ENCODE measurements around the gene DYRK4.

Gene DYRK4

DNA sequence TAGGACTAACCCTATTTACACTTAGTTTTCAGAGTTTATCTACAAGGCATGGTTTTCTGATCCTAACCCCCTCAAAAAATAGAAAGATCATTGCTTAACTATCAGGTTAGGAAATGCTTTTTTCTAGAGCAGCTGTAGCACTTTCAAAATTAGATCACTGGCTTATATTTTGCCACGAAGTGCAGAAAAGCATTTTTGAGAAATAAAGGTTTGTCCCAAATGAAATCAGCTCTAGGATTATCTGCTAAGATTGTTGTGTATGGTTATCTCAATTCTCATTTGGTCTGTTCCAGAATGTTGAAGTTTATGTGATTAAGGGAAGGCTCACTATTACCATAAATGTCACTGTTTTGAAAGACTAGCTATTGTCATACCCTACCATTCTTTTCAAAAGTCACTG lies 9.8 kb upstream of the DYRK4 start:
- Histone ChIP-seq H3K79me2 (ENCODE audit: insufficient read depth, low read length) (peaks cover 16% of the 10 kb centered on the region; the same call in 1 of the 2 replicates), H3K9me2 (replicated peaks; ENCODE audit: insufficient read depth, low read length) (no peaks in the 10 kb centered on the region), H3K4me3 (ENCODE audit: insufficient read depth, low read length, poor library complexity, severe bottlenecking) (no peak overlapping the region), H3K9me3 (ENCODE audit: insufficient read depth, low read length) (no peaks in the 10 kb centered on the region), H3F3A (ENCODE audit: insufficient read depth) (no peaks in the 10 kb centered on the region), H4K20me1 (ENCODE audit: low read depth, low read length) (peaks cover 7% of the 10 kb centered on the region; the same call in 1 of the 2 replicates), H3K36me3 (ENCODE audit: low read length) (peaks cover 66% of the 10 kb centered on the region), H3K27me3 (ENCODE audit: low read length) (no peaks in the 10 kb centered on the region), H3K9ac (ENCODE audit: low read length) (no peak overlapping the region), H2AFZ (ENCODE audit: low read depth, low read length, severe bottlenecking) (no peak overlapping the region), H3K4me2 (ENCODE audit: low read depth, low read length, poor library complexity, severe bottlenecking) (no peak overlapping the region), H3K27ac (ENCODE audit: low read depth, low read length) (no peak overlapping the region)
- no peak for TF ChIP-seq EZH2phosphoT487 (conservative IDR thresholded peaks at IDR 0.05; ENCODE audit: low read length)
- TF ChIP-seq, protein P1, sequence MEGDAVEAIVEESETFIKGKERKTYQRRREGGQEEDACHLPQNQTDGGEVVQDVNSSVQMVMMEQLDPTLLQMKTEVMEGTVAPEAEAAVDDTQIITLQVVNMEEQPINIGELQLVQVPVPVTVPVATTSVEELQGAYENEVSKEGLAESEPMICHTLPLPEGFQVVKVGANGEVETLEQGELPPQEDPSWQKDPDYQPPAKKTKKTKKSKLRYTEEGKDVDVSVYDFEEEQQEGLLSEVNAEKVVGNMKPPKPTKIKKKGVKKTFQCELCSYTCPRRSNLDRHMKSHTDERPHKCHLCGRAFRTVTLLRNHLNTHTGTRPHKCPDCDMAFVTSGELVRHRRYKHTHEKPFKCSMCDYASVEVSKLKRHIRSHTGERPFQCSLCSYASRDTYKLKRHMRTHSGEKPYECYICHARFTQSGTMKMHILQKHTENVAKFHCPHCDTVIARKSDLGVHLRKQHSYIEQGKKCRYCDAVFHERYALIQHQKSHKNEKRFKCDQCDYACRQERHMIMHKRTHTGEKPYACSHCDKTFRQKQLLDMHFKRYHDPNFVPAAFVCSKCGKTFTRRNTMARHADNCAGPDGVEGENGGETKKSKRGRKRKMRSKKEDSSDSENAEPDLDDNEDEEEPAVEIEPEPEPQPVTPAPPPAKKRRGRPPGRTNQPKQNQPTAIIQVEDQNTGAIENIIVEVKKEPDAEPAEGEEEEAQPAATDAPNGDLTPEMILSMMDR (IDR thresholded peaks at IDR 0.05; ENCODE audit: insufficient read depth, low read length, poor library complexity, severe bottlenecking): no peak

DNA sequence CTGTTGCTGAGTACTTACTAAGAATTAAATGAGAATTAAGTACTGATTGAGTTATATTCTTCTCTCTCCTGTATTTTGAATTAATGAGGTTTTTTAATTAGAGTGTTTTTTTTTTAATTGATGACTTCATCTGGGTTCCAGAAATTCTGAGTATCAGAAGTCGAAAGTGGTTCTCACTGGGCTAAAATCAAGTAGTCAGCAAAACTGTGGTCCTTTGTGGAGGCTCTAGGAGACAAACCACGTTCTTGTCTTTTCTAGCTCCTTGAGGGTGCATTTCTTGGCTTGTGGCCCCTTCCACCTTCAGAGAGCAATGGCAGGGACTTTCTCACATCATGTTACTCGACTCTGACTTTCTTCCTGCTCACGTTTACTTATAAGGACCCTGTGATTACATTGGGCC lies 8.1 kb upstream of the DYRK4 start:
- Histone ChIP-seq H3K27ac (ENCODE audit: low read depth, low read length) (no peak overlapping the region), H3K9ac (ENCODE audit: low read length) (no peak overlapping the region), H3K4me3 (ENCODE audit: insufficient read depth, low read length, poor library complexity, severe bottlenecking) (no peak overlapping the region), H2AFZ (ENCODE audit: low read depth, low read length, severe bottlenecking) (no peak overlapping the region), H4K20me1 (ENCODE audit: low read depth, low read length) (peaks cover 7% of the 10 kb centered on the region; the same call in 1 of the 2 replicates), H3K27me3 (ENCODE audit: low read length) (no peaks in the 10 kb centered on the region), H3K9me3 (ENCODE audit: insufficient read depth, low read length) (no peaks in the 10 kb centered on the region), H3K9me2 (replicated peaks; ENCODE audit: insufficient read depth, low read length) (no peaks in the 10 kb centered on the region), H3K4me2 (ENCODE audit: low read depth, low read length, poor library complexity, severe bottlenecking) (no peak overlapping the region), H3F3A (ENCODE audit: insufficient read depth) (0 out of 2 replicates have a peak, but pooled peaks cover 10% of the 10 kb centered on the region), H3K79me2 (ENCODE audit: insufficient read depth, low read length) (peaks cover 8% of the 10 kb centered on the region; the same call in 1 of the 2 replicates), H3K36me3 (ENCODE audit: low read length) (peaks cover 64% of the 10 kb centered on the region)
- TF ChIP-seq, protein P1 (IDR thresholded peaks at IDR 0.05; ENCODE audit: insufficient read depth, low read length, poor library complexity, severe bottlenecking): no peak
- no peak for TF ChIP-seq EZH2phosphoT487 (conservative IDR thresholded peaks at IDR 0.05; ENCODE audit: low read length)

DNA sequence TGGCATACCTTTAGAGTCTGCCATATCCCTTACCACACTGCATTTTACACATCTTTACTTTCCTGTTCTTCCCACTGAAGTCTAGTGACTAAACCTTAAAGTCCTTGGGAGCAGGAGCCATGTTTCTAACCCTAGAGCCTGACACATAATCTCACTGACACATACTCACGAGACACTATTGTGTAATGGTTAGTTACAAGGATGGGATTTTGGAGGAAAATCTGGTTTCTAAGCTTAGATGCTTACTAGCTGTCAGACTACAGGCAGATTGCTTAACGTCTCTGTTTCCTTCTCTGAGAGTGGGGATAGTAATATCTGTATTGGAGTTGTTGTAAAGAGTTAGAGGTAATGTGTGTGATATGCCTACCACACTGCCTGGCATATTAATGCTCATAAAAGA lies 6.2 kb upstream of the DYRK4 start:
- Histone ChIP-seq H3K4me2 (ENCODE audit: low read depth, low read length, poor library complexity, severe bottlenecking) (no peak overlapping the region), H3F3A (ENCODE audit: insufficient read depth) (peaks cover 17% of the 10 kb centered on the region; the same call in 1 of the 2 replicates), H2AFZ (ENCODE audit: low read depth, low read length, severe bottlenecking) (no peak overlapping the region), H4K20me1 (ENCODE audit: low read depth, low read length) (peaks cover 7% of the 10 kb centered on the region; the same call in 1 of the 2 replicates), H3K9me2 (replicated peaks; ENCODE audit: insufficient read depth, low read length) (no peaks in the 10 kb centered on the region), H3K36me3 (ENCODE audit: low read length) (peaks cover 64% of the 10 kb centered on the region), H3K27ac (ENCODE audit: low read depth, low read length) (no peak overlapping the region), H3K79me2 (ENCODE audit: insufficient read depth, low read length) (no peaks in the 10 kb centered on the region), H3K27me3 (ENCODE audit: low read length) (no peaks in the 10 kb centered on the region), H3K9me3 (ENCODE audit: insufficient read depth, low read length) (no peaks in the 10 kb centered on the region), H3K9ac (ENCODE audit: low read length) (no peak overlapping the region), H3K4me3 (ENCODE audit: insufficient read depth, low read length, poor library complexity, severe bottlenecking) (no peak overlapping the region)
- TF ChIP-seq EZH2phosphoT487 (conservative IDR thresholded peaks at IDR 0.05; ENCODE audit: low read length): no peak
- TF ChIP-seq, protein P1 (IDR thresholded peaks at IDR 0.05; ENCODE audit: insufficient read depth, low read length, poor library complexity, severe bottlenecking): no peak
